Muscle layer of colon (tissue), 2 donors: ENCODE measurements around the gene DENR.

Experiments
- H3K27ac ChIP-seq: one replicate; pipeline ENCODE4 v1.7.0; 2013; ENCODE audit warnings: low read depth, mild to moderate bottlenecking, low read length, moderate library complexity
- H3K27me3 ChIP-seq, 2 donors: one replicate each; pipeline ENCODE4 v1.7.0; 2013; ENCODE audit warnings: low read length in 2 of 2, mild to moderate bottlenecking in 2 of 2; ENCODE audit not compliant: insufficient read depth in 2 of 2, control insufficient read depth in 1 of 2
- H3K36me3 ChIP-seq: one replicate; pipeline ENCODE4 v1.7.0; 2013; ENCODE audit warnings: mild to moderate bottlenecking, low read length; ENCODE audit not compliant: insufficient read depth
- H3K4me1 ChIP-seq: one replicate; pipeline ENCODE4 v1.7.0; 2013; ENCODE audit warnings: mild to moderate bottlenecking, low read length; ENCODE audit not compliant: insufficient read depth
- H3K4me3 ChIP-seq, 2 donors: one replicate each; pipeline ENCODE4 v1.7.0; 2013; ENCODE audit warnings: low read length in 2 of 2, low read depth in 1 of 2, mild to moderate bottlenecking in 1 of 2, moderate library complexity in 1 of 2
- H3K9ac ChIP-seq: one replicate; pipeline ENCODE4 v1.7.0; 2013; ENCODE audit warnings: low read length
- H3K9me3 ChIP-seq: one replicate; pipeline ENCODE4 v1.7.0; 2013; ENCODE audit warnings: mild to moderate bottlenecking, low read length
- donor health status: abdominal sarcoma.
- donor health status: Adenocarcinoma of cecum.

DENR gene

DNA sequence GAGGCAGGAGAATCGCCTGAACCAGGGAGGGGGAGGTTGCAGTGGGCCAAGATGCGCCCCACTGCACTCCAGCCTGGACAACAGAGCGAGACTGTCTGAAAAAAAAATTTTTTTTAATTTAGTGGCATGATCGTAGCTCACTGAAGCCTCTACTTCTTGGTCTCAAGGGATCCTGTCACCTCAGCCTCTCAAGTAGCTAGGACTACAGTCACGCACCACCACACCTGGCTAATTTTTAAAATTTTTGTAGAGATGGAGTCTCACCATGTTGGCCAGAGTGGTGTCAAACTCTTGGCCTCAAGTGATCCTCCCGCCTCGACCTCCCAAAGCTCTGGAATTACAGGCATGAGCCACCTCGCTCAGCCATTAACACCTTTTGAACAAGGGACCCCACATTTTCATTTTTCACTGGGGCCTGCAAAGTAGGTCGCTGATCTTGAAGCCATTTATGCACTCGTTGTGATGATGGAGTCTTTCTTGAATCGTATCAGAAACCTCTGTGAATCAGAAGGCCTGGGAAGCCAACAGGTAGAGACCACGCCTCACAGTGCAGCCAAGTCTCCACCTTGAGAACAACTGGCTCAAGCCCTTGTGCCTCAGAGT, 27.9 kb upstream of the DENR start:
- no peaks in the 10 kb centered on the region for H3K9me3 ChIP-seq
- H3K27ac ChIP-seq, result no peak overlapping the region
- H3K4me1 ChIP-seq, result no peaks in the 10 kb centered on the region
- H3K4me3 ChIP-seq, result no peak overlapping the region
- no peak overlapping the region for H3K9ac ChIP-seq
- no peaks in the 10 kb centered on the region for H3K27me3 ChIP-seq
- H3K36me3 ChIP-seq, result no peaks in the 10 kb centered on the region

DNA sequence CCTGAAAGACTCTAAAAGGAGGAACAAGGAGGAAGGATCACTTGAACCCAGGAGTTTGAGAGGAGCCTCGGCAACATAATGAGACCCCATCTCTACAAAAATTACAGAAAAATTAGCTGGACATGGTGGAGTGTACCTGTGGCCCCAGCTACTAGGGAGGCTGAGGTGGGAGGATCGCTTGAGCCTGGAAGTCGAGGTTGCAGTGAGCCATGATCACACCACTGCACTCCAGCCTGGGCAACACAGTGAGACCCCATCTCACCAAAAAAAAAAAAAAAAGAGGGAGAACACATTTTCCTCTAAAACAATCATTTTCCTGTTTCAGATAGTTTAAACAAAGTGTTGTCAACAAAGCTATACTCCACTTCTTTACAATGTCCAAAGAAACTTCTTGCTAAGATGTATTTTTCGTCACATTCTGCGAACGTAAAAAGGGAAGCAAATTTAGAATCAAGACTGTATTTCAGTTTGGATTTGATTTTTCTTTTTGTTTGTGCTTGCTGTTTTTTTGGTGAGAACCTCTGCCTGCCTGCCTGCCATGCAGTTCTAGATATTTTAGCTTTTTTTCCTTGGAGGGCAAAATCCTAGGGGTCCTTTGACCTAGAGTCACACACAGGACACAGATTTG, 27.1 kb upstream of the DENR start:
- no peaks in the 10 kb centered on the region for H3K27me3 ChIP-seq
- no peaks in the 10 kb centered on the region for H3K36me3 ChIP-seq
- no peaks in the 10 kb centered on the region for H3K4me1 ChIP-seq
- no peak overlapping the region for H3K27ac ChIP-seq
- no peak overlapping the region for H3K9ac ChIP-seq
- H3K9me3 ChIP-seq, result no peaks in the 10 kb centered on the region
- no peak overlapping the region for H3K4me3 ChIP-seq

DNA sequence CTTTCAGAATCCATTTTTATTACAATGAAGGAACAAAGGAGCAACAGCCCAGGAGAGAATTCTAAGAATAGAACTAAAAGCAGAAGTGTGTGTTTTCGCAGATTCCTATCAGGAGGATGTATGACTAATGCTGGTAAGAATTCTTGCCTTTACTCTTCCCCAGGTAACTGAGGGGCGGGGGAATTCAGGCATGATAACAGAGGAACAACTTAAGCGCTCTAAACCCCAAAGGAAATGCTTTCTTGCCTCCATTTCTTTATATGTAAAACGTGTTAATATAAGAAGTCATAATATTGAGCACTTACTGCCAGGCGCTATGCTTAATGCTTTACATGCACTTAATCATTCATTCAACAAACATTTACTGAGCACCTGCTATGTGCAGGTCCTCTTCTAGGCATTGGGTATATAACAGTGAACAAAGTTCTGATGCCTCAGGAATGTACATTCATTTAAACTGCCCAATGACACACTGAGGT, 26.5 kb upstream of the DENR start:
- H3K27ac ChIP-seq, result no peak overlapping the region

DNA sequence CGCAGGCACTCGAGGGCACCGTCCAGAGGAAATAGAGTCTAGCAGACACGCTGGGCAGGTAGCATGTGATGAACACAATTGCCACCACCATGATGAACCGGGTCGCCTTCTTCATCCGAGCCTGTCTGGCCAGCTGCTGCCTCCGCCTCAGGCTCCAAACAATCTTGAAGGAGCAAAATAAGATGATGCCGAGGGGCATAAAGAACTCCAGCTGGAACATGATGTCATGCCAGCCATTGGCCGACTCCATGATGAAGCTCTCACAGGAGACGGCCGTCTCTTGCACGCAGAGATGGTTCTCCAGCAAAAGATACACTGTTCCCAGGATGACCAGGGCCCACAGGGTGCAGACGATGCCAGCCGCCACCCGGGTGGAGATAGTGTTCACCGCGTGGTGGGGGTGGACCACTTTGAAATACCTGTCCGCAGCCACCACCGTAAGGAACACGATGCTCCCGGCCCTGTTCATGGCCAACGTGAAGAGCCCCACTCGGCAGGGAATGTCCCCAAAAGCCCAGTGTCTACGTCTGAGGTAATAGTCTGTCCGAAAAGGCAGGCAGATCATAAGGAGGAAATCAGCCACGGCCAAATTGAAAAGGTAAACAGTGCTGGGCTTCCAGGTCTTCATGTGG, 22.9 kb upstream of the DENR start:
- H3K4me1 ChIP-seq, result no peaks in the 10 kb centered on the region
- no peak overlapping the region for H3K4me3 ChIP-seq
- no peak overlapping the region for H3K27ac ChIP-seq
- H3K9me3 ChIP-seq, result no peaks in the 10 kb centered on the region
- H3K27me3 ChIP-seq, result no peaks in the 10 kb centered on the region
- no peaks in the 10 kb centered on the region for H3K36me3 ChIP-seq
- no peak overlapping the region for H3K9ac ChIP-seq

More for the DNA sequence above, 26.5 kb upstream of the DENR start:
- no peak overlapping the region for H3K9ac ChIP-seq
- no peaks in the 10 kb centered on the region for H3K9me3 ChIP-seq
- H3K36me3 ChIP-seq, result no peaks in the 10 kb centered on the region
- no peak overlapping the region for H3K4me3 ChIP-seq
- no peaks in the 10 kb centered on the region for H3K4me1 ChIP-seq
- H3K27me3 ChIP-seq, result no peaks in the 10 kb centered on the region

DNA sequence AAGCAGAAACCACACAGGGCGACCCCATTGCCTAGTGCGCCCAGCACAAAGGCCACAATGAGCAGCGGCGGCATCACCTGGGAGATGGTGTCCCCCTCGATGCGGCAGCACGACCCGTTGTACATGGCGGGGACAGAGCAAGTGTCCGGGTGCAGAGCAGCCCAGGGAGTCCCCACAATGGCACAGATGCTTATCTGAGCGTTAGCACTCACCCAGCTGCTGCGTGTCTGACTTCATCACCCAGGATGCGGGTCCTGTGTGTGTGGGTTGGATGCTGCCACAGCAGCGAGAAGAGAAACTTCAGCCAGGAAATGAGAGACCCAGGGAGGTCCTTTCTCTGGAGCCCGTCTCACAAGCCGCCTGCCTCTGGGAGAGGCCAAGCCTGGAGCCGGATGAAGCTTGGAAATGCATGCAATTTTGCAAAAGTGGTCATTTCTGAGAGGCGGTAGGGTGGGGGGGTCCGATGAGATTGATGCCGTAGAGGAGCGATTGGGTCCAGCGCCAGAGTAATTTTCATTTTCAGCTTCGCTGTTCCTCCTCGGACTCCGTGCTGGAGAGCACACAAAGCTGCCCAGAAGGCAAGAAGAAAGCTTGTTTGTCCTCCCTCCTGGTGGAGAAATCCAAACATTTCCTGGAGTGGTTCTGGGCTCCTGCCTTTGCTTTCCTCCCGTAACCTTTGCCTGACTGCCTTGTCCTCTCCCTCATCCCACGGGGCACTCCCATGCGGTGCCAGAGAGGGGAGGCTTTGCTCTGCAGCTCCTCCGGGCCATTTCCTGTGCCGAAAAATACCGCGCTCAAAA, 22.2 kb upstream of the DENR start, which contains the start of gene HCAR1:
HCAR1 (minus strand) TSS at position 630 of the 800 bp plus-strand sequence; CDS start at position 125, 505 bp downstream.
- Histone ChIP-seq H3K4me3 (no peak within 1 kb of the TSS), H3K27ac (no peak within 1 kb of the TSS), H3K9ac (no peak within 1 kb of the TSS)

DNA sequence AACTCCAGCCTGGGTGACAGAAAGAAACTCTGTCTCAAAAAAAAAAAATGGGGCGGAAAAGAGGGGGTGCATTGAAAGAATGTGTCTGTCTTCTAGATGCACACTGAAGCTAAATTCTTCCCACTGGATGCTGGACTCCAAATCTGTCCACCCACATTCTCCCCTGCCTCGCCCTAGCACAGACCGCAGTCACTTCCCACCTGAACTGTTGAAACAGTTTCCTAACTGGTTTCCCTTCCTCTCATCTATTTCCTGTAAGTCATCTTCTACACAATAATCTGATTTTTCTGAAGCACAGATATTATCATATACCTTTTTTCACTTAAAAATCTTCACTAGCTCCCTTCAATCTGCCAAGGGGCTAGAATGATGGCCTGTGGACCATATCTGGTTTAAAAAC, 20.5 kb upstream of the DENR start:
- H3K27me3 ChIP-seq, result no peaks in the 10 kb centered on the region
- H3K4me1 ChIP-seq, result no peaks in the 10 kb centered on the region
- H3K9me3 ChIP-seq, result no peaks in the 10 kb centered on the region
- no peak overlapping the region for H3K27ac ChIP-seq
- H3K9ac ChIP-seq, result no peak overlapping the region
- no peaks in the 10 kb centered on the region for H3K36me3 ChIP-seq
- no peak overlapping the region for H3K4me3 ChIP-seq

More for the DNA sequence above, 22.2 kb upstream of the DENR start, which contains the start of gene HCAR1:
- H3K27me3 ChIP-seq, result no peaks in the 10 kb centered on the region
- H3K4me1 ChIP-seq, result no peaks in the 10 kb centered on the region
- H3K36me3 ChIP-seq, result no peaks in the 10 kb centered on the region
- no peaks in the 10 kb centered on the region for H3K9me3 ChIP-seq

DNA sequence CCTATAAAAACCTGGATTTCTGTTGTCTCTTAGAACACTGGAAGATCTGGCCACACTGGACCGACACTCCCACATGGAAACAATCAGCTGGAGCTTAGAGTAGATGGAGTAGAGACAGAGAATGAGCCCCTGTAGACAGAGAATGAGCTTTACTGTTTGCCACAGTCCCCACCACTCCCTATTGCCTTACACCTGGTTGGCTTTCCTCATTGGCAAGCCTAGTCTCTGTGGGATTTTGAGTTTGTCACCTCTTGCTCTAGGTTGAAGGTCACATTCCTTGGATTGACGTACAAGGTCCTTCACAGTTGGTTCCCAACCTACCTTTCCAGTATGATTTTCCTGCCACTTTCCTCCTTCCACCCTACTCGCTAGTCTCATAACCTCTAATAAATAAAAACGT, 20.0 kb upstream of the DENR start:
- no peak overlapping the region for H3K9ac ChIP-seq
- no peaks in the 10 kb centered on the region for H3K4me1 ChIP-seq
- H3K36me3 ChIP-seq, result no peaks in the 10 kb centered on the region
- no peaks in the 10 kb centered on the region for H3K9me3 ChIP-seq
- no peaks in the 10 kb centered on the region for H3K27me3 ChIP-seq
- no peak overlapping the region for H3K27ac ChIP-seq
- H3K4me3 ChIP-seq, result no peak overlapping the region

DNA sequence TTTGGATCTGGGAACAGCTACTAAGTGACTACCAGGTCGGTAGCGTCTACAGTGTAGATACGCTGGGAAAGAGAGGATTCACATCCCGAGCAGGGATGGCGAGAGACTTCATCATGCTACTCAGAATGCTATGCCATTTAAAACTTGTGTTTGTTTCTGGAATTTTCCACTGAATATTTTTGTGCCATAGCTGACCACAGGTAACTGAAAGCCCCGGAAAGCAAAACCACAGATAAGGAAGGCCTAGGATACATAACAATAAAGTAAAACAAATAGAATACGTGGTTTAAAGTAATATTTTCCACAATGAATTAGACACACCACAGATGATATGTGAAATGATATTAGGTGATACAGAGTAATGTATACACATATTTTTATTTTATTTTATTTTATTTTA, 14.1 kb upstream of the DENR start:
- Histone ChIP-seq H3K36me3 (no peaks in the 10 kb centered on the region), H3K9ac (no peak overlapping the region)

DNA sequence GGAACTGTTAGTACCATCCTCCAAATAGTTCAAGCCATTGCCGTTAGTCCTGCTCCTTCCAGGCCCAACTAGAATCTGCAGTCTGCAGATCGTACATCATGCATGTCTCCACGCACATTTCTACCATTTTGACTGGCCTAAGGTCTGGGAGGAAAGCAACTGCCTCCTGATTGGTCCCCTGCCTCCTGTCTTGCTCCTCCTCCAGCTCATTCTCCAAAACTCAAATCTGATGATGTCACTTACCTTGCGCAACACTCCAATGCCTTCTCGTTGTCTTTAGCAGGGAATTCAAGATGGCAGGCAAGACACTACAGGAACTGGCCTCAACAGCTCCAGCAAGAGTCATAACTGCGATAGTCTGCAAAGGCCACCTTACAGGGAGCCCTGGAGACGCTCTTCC, 12.3 kb upstream of the DENR start:
- Histone ChIP-seq H3K9me3 (no peaks in the 10 kb centered on the region), H3K4me1 (no peaks in the 10 kb centered on the region), H3K36me3 (no peaks in the 10 kb centered on the region), H3K27me3 (no peaks in the 10 kb centered on the region), H3K27ac (no peak overlapping the region), H3K4me3 (no peak overlapping the region), H3K9ac (no peak overlapping the region)

More for the DNA sequence above, 14.1 kb upstream of the DENR start:
- Histone ChIP-seq H3K27ac (no peak overlapping the region), H3K4me3 (no peak overlapping the region), H3K9me3 (no peaks in the 10 kb centered on the region), H3K27me3 (no peaks in the 10 kb centered on the region), H3K4me1 (no peaks in the 10 kb centered on the region)

DNA sequence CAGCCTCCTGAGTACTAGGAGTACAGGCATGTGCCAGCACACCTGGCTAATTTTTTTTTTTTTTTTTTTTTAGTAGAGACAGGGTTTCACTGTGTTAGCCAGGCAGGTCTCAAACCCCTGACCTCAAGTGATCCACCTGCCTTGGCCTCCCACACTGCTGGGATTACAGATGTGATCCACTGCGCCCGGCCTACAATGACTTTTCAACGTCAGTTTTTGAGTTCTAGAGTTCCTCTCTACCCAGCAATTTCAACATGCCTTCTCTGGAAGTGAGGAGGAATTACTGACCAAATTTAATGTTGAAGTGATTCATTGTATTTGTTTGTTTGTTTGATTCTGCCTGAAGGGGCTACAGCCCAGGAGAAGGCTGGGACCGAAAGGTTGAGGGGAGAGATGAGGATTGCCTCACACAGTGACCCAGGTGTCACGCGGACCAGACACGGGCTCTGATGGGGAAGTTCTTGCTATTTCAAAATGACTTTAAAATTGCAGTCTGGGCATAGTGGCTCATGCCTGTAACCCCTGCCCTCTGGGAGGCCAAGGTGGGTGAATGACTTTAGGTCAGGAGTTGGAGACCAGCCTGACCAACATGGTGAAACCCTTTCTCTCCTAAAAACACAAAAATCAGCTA, 8.6 kb upstream of the DENR start:
- no peak overlapping the region for H3K27ac ChIP-seq
- no peaks in the 10 kb centered on the region for H3K36me3 ChIP-seq
- no peaks in the 10 kb centered on the region for H3K27me3 ChIP-seq
- H3K4me3 ChIP-seq, result no peak overlapping the region
- no peak overlapping the region for H3K9ac ChIP-seq
- no peaks in the 10 kb centered on the region for H3K9me3 ChIP-seq
- no peaks in the 10 kb centered on the region for H3K4me1 ChIP-seq
